ENCODE results near the gene RCCD1. TPM values are rescaled to one million over a fixed set of nuclear protein-coding genes. Genes with fewer than 3 reads are reported as not detected.

Gene RCCD1
- total RNA-seq, 3 donors from 2014 or later, result 18.5 to 21.5 (median 20.7) TPM

GRCh38 chr15:90989040-90989768, 34.5 kb downstream of the RCCD1 start:
- H3K4me1 ChIP-seq (ENCODE audit: low read depth), result no peaks in the 10 kb centered on the region
- TF ChIP-seq CTCF (IDR thresholded peaks at IDR 0.05), result no peak
- ATAC-seq, result no peak

GRCh38 chr15:90990446-90990845, 35.8 kb downstream of the RCCD1 start:
- DNase-seq, result no peak
- Histone ChIP-seq H3K4me3 (no peak overlapping the region), H3K9me3 (no peaks in the 10 kb centered on the region), H3K4me1 (ENCODE audit: low read depth) (peaks cover 8% of the 10 kb centered on the region), H3K36me3 (ENCODE audit: low read depth) (no peaks in the 10 kb centered on the region)
- intact Hi-C loops (cut with DNase I, micrococcal nuclease), result no loop called here
- ATAC-seq, result no peak
- no peak for TF ChIP-seq CTCF (IDR thresholded peaks at IDR 0.05)

More at GRCh38 chr15:90989040-90989768, 34.5 kb downstream of the RCCD1 start:
- no peak for DNase-seq
- intact Hi-C loops (cut with DNase I, micrococcal nuclease), result no loop called here
- Histone ChIP-seq H3K4me3 (no peak overlapping the region), H3K9me3 (no peaks in the 10 kb centered on the region), H3K36me3 (ENCODE audit: low read depth) (no peaks in the 10 kb centered on the region)

- no peak for ATAC-seq
- intact Hi-C loops (cut with DNase I, micrococcal nuclease), result no loop called here
These were observed 37.1 kb downstream of the RCCD1 start for GRCh38 chr15:90991587-90992285.

GRCh38 chr15:90994059-90994416, 39.4 kb downstream of the RCCD1 start:
- DNase-seq, result no peak
- peak; percentile 37 for ATAC-seq
- Histone ChIP-seq H3K4me1 (ENCODE audit: low read depth) (peaks cover 8% of the 10 kb centered on the region), H3K4me3 (peak overlapping the region; percentile 85), H3K36me3 (ENCODE audit: low read depth) (no peaks in the 10 kb centered on the region), H3K9me3 (no peaks in the 10 kb centered on the region)
- intact Hi-C loops (cut with DNase I, micrococcal nuclease), result no loop called here
- TF ChIP-seq CTCF (IDR thresholded peaks at IDR 0.05), result no peak

More at GRCh38 chr15:90991587-90992285, 37.1 kb downstream of the RCCD1 start:
- H3K4me1 ChIP-seq (ENCODE audit: low read depth), result peaks cover 8% of the 10 kb centered on the region
- no peak for DNase-seq
- H3K9me3 ChIP-seq, result no peaks in the 10 kb centered on the region
- TF ChIP-seq CTCF (IDR thresholded peaks at IDR 0.05), result no peak
- H3K4me3 ChIP-seq, result no peak overlapping the region
- H3K36me3 ChIP-seq (ENCODE audit: low read depth), result no peaks in the 10 kb centered on the region

- H3K36me3 ChIP-seq (ENCODE audit: low read depth), result no peaks in the 10 kb centered on the region
- peak within 1 kb of the TSS; percentile 85 for H3K4me3 ChIP-seq
- no peak for TF ChIP-seq CTCF (IDR thresholded peaks at IDR 0.05)
- intact Hi-C loops (cut with DNase I, micrococcal nuclease), result no loop called here
- DNase-seq, result peak; percentile 99
- peak; percentile 99 for ATAC-seq
- peaks cover 8% of the 10 kb centered on the region for H3K4me1 ChIP-seq (ENCODE audit: low read depth)
- no peaks in the 10 kb centered on the region for H3K9me3 ChIP-seq
These were observed 40.0 kb downstream of the RCCD1 start, which contains the start of gene PRC1 for GRCh38 chr15:90994417-90995311. TSS of gene PRC1 (minus strand) at chr15:90994535. CDS start at chr15:90994417, 118 bp downstream.
